Measurements from ENCODE around the gene HNRNPA0. TPM values are rescaled to one million over a fixed set of nuclear protein-coding genes. Genes with fewer than 3 reads are reported as not detected.

Gene HNRNPA0
- polyA plus RNA-seq, 1 donor (not counting 4 experiments of a cell fraction or from before 2014, with no cell fraction given), result 11.4 TPM

DNA sequence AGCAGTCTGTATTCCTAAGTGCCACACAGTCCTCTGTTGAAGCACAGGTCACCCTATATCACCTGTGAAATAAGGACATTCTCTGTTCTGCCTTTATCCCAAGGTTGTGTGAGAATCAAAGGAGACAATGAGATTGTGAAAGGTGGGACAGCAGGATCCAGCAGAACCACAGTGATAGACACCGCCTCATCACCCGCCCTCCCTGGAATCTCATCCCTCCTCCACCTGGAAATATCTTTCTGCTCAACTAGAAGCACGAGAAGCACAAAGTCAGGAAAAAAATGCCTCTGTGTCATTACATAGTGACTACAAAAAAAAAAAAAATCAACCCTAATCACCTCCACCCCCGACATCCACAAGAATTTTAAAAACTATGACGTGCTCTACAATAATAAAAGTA lies 50.6 kb downstream of the HNRNPA0 start:
- H3K27me3 ChIP-seq (ENCODE audit: control insufficient read depth, extremely low read depth, insufficient read depth, low read length), result no peaks in the 10 kb centered on the region
- H2AFZ ChIP-seq (ENCODE audit: control insufficient read depth, low read length), result no peak overlapping the region
- no peak overlapping the region for H3K4me3 ChIP-seq (ENCODE audit: control insufficient read depth in 2 of 3, extremely low read depth in 1 of 3, insufficient read depth in 2 of 3, low read depth in 1 of 3, low read length in 3 of 3)
- DNase-seq (ENCODE audit: low read depth, low spot score) (no peak), FAIRE-seq (no peak)
- H3K4me2 ChIP-seq (ENCODE audit: control insufficient read depth, extremely low read depth, insufficient read depth, low read depth, low read length), result no peak overlapping the region
- no peaks in the 10 kb centered on the region for H3K9me3 ChIP-seq (ENCODE audit: control insufficient read depth, low read depth, low read length)
- no peak overlapping the region for H3K9ac ChIP-seq (ENCODE audit: control insufficient read depth, extremely low read depth, insufficient read depth, low read length)
- no peaks in the 10 kb centered on the region for H3K4me1 ChIP-seq (ENCODE audit: control insufficient read depth, extremely low read depth, insufficient read depth, low read length)
- H3K36me3 ChIP-seq (ENCODE audit: control insufficient read depth in 2 of 2, extremely low read depth in 1 of 2, insufficient read depth in 2 of 2, low read length in 2 of 2), result no peaks in the 10 kb centered on the region
- no peaks in the 10 kb centered on the region for H3K9me1 ChIP-seq (ENCODE audit: control insufficient read depth, extremely low read depth, insufficient read depth, low read length)
- no peaks in the 10 kb centered on the region for H3K79me2 ChIP-seq (ENCODE audit: control insufficient read depth, insufficient read depth, low read length)
- TF ChIP-seq, protein P1, sequence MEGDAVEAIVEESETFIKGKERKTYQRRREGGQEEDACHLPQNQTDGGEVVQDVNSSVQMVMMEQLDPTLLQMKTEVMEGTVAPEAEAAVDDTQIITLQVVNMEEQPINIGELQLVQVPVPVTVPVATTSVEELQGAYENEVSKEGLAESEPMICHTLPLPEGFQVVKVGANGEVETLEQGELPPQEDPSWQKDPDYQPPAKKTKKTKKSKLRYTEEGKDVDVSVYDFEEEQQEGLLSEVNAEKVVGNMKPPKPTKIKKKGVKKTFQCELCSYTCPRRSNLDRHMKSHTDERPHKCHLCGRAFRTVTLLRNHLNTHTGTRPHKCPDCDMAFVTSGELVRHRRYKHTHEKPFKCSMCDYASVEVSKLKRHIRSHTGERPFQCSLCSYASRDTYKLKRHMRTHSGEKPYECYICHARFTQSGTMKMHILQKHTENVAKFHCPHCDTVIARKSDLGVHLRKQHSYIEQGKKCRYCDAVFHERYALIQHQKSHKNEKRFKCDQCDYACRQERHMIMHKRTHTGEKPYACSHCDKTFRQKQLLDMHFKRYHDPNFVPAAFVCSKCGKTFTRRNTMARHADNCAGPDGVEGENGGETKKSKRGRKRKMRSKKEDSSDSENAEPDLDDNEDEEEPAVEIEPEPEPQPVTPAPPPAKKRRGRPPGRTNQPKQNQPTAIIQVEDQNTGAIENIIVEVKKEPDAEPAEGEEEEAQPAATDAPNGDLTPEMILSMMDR (optimal IDR thresholded peaks at IDR 0.05 in 1 of 3, IDR thresholded peaks at IDR 0.05 in 1 of 3, conservative IDR thresholded peaks at IDR 0.05 in 1 of 3; ENCODE audit: extremely low read depth in 1 of 3, insufficient read depth in 2 of 3, low read length in 3 of 3), result no peak
- dilution Hi-C loops (cut with MboI; ENCODE audit: extremely low pct_ligation_motif_present, low sequenced_read_pairs), result no loop called here
- H3K27ac ChIP-seq (ENCODE audit: control insufficient read depth, insufficient read depth, low read length), result no peak overlapping the region
- no peaks in the 10 kb centered on the region for H4K20me1 ChIP-seq (ENCODE audit: control insufficient read depth, extremely low read depth, insufficient read depth, low read length)

DNA sequence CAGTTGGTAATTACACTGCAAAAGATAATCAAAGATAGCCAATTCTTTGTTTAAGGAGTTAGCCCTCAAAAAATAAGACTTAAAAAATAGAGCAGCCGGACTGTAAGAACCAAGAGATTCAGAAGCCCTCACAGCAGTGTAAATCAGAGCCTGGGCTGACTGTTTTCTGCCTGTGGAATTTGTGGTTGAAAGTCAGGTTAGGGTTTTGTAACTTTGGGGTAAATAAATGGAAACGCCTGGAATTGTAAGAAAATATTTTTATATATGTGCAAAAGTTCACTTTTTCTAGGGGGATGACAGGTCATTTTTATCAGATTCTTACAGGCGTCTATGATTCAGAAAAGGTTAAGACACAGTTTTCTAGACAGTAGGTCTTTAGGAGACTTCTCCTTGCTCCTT lies 53.9 kb downstream of the HNRNPA0 start:
- Histone ChIP-seq H3K9me3 (ENCODE audit: control insufficient read depth, low read depth, low read length) (no peaks in the 10 kb centered on the region), H3K4me3 (ENCODE audit: control insufficient read depth in 2 of 3, extremely low read depth in 1 of 3, insufficient read depth in 2 of 3, low read depth in 1 of 3, low read length in 3 of 3) (no peak overlapping the region), H3K79me2 (ENCODE audit: control insufficient read depth, insufficient read depth, low read length) (no peaks in the 10 kb centered on the region), H3K9me1 (ENCODE audit: control insufficient read depth, extremely low read depth, insufficient read depth, low read length) (no peaks in the 10 kb centered on the region), H2AFZ (ENCODE audit: control insufficient read depth, low read length) (no peak overlapping the region), H3K4me1 (ENCODE audit: control insufficient read depth, extremely low read depth, insufficient read depth, low read length) (no peaks in the 10 kb centered on the region), H3K9ac (ENCODE audit: control insufficient read depth, extremely low read depth, insufficient read depth, low read length) (no peak overlapping the region), H3K27ac (ENCODE audit: control insufficient read depth, insufficient read depth, low read length) (no peak overlapping the region), H3K4me2 (ENCODE audit: control insufficient read depth, extremely low read depth, insufficient read depth, low read depth, low read length) (no peak overlapping the region), H3K27me3 (ENCODE audit: control insufficient read depth, extremely low read depth, insufficient read depth, low read length) (no peaks in the 10 kb centered on the region), H3K36me3 (ENCODE audit: control insufficient read depth in 2 of 2, extremely low read depth in 1 of 2, insufficient read depth in 2 of 2, low read length in 2 of 2) (no peaks in the 10 kb centered on the region), H4K20me1 (ENCODE audit: control insufficient read depth, extremely low read depth, insufficient read depth, low read length) (no peaks in the 10 kb centered on the region)
- TF ChIP-seq EZH2 (IDR thresholded peaks at IDR 0.05; ENCODE audit: low read length), result no peak
- no peak for DNase-seq (ENCODE audit: low read depth, low spot score)
- FAIRE-seq, result no peak
- dilution Hi-C loops (cut with MboI; ENCODE audit: extremely low pct_ligation_motif_present, low sequenced_read_pairs), result no loop called here

Measured in keratinocyte (primary cell).